Activated CD8-positive, alpha-beta T cell treated with anti-CD3 and anti-CD28 coated beads, Interleukin-2, amount 10 ng/mL, durations not matched to agents 7 days and 5 days (primary cell): ENCODE measurements around the gene STARD5. TPM values are rescaled to one million over a fixed set of nuclear protein-coding genes. Genes with fewer than 3 reads are reported as not detected.

Experiments used
- ATAC-seq: fragments of 150-1000 bp; cut with Tn5 transposase; one replicate; pipeline ENCODE4 v1.10.0; 2021; ENCODE audit warnings: moderate library complexity
- CTCF ChIA-PET: fragments of 350-600 bp; sonication (Branson Sonifier 250); formaldehyde crosslinking; loops from one replicate; lab custom pipeline; 2021; ENCODE audit warnings: antibody characterized with exemption; lab: Charles Lee
- POLR2A ChIA-PET: fragments of 350-600 bp; sonication (Branson Sonifier 250); formaldehyde crosslinking; loops from one replicate; lab custom pipeline; 2021; ENCODE audit warnings: antibody characterized with exemption; lab: Charles Lee
- DNase-seq: peaks from one replicate; pipeline ENCODE4 v3.0.0-alpha.2; 2020
- H3K27ac Mint-ChIP-seq: one replicate; pipeline ENCODE4 v1.8.0; 2021; ENCODE audit warnings: mild to moderate bottlenecking, mixed read lengths
- H3K27me3 Mint-ChIP-seq: one replicate; pipeline ENCODE4 v1.8.0; 2021; ENCODE audit warnings: low read depth, mixed read lengths
- H3K36me3 Mint-ChIP-seq: one replicate; pipeline ENCODE4 v1.8.0; 2021; ENCODE audit warnings: low read depth, mixed read lengths
- H3K4me1 Mint-ChIP-seq: one replicate; pipeline ENCODE4 v1.8.0; 2021; ENCODE audit warnings: low read depth, mixed read lengths
- H3K4me3 Mint-ChIP-seq: one replicate; pipeline ENCODE4 v1.8.0; 2021; ENCODE audit warnings: mild to moderate bottlenecking, mixed read lengths
- H3K9me3 Mint-ChIP-seq: one replicate; pipeline ENCODE4 v1.8.0; 2022; ENCODE audit warnings: mixed read lengths; ENCODE audit not compliant: insufficient read depth
- total RNA-seq, 2 experiments: library from RNA; stranded (reverse); gene quantifications; one replicate each; pipeline ENCODE4 v1.2.3, GENCODE V29; 2021

STARD5 gene, protein sequence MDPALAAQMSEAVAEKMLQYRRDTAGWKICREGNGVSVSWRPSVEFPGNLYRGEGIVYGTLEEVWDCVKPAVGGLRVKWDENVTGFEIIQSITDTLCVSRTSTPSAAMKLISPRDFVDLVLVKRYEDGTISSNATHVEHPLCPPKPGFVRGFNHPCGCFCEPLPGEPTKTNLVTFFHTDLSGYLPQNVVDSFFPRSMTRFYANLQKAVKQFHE
- total RNA-seq, result 1 to 10 TPM; 4.9 to 5.3 TPM

DNA sequence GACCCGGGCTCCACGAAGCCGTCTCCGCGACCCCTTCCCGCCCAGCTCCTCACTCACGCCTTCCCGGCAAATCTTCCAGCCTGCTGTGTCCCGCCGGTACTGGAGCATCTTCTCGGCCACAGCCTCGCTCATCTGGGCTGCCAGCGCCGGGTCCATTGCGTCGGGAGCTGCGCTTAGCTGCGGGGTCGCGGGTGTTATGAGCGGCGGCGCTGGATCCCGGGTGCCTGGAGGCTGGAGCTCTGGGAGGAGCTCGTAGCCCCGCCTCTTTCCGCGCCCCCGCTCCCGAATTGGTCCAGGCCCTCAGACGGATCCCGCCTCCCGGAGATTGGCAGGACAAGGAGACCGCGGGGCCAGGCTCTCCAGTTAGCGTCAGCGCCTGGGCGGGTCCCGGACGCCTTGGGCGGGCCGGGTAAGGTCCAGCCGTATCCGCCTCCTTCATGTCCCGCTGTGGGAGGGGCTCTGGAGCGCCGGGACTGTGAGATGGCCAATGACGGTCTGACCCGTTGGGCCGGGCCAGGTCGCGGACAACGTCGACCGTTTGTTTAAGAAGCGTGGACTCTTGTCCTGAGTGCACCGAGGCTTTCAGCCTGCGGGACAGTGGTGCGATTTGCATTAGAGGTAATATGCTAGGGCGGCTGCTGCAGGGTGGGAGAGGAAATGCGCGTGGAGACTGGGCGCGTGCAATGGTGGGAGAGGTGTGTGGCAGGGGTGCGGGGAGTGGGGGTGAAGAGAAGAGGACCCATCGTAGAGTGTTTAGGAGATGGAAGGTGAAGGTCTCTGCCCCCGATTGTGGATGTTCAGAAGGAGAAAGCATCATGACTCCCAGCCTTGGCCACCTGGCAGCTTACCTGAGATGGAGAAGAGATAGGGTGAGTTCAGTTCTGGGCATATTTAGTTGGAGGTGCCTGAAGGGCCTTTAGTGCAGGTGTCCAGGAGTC lies at the start of gene STARD5:
Gene STARD5, minus strand, starts transcription at position 198 of the 938 bp plus-strand sequence. Its CDS starts 42 bp downstream, at position 156.
- ChIA-PET CTCF (interaction anchor here (0.6 to 4.1 kb wide), 15 partner anchors 13 to 58 kb away, joined by 3 to 24 read pairs (median 4); no protein-coding TSS in a partner anchor), POLR2A (interaction anchor here (0.6 to 4.7 kb wide), 8 partner anchors 14 to 168 kb away, joined by 3 to 36 read pairs (median 4); no protein-coding TSS in a partner anchor)
- ATAC-seq (peak; percentile 100), DNase-seq (peak; percentile 98)
- H3K4me3 Mint-ChIP-seq, result peak within 1 kb of the TSS; percentile 100
- H3K9me3 Mint-ChIP-seq, result no peaks in the 10 kb centered on the region
- H3K27me3 Mint-ChIP-seq, result no peaks in the 10 kb centered on the region
- H3K36me3 Mint-ChIP-seq, result peaks cover 17% of the 10 kb centered on the region
- peak within 1 kb of the TSS; percentile 94 for H3K27ac Mint-ChIP-seq
- peaks cover 39% of the 10 kb centered on the region for H3K4me1 Mint-ChIP-seq

DNA sequence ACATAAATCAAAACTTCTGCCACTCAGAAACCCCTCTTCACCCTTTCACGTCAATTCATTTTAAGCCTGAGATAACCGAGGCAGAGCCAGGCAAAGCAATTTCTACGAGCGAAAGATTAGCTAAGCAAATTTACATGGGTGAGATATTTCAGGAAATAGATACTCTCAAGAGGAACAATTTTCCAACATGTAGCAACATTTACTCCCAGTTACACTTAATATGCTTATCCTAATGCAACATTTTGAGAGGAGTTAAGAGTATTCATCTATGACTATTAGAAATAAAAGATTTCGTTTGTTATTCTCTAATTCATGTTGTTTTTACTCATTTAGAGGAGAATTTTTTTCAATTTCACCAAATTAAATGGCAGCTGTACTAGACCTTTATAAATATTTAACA lies 49.2 kb upstream of the STARD5 start:
- Mint-ChIP-seq H3K36me3 (no peaks in the 10 kb centered on the region), H3K27ac (no peak overlapping the region), H3K4me1 (no peaks in the 10 kb centered on the region), H3K9me3 (no peaks in the 10 kb centered on the region), H3K27me3 (no peaks in the 10 kb centered on the region), H3K4me3 (no peak overlapping the region)
- ChIA-PET POLR2A (no interaction called here), CTCF (interaction anchor here (1.2 kb wide), 1 partner anchor 107 kb away, joined by 4 read pairs; no protein-coding TSS in a partner anchor)
- DNase-seq (no peak), ATAC-seq (no peak)

GRCh38 chr15:81372575-81372974 lies 48.6 kb upstream of the STARD5 start:
- no peak for DNase-seq
- no peak overlapping the region for H3K4me3 Mint-ChIP-seq
- H3K36me3 Mint-ChIP-seq, result no peaks in the 10 kb centered on the region
- POLR2A ChIA-PET, result no interaction called here
- H3K27me3 Mint-ChIP-seq, result no peaks in the 10 kb centered on the region
- CTCF ChIA-PET, result interaction anchor here (1.2 kb wide), 1 partner anchor 106 kb away, joined by 4 read pairs; no protein-coding TSS in a partner anchor
- no peak for ATAC-seq
- no peaks in the 10 kb centered on the region for H3K9me3 Mint-ChIP-seq
- no peak overlapping the region for H3K27ac Mint-ChIP-seq
- no peaks in the 10 kb centered on the region for H3K4me1 Mint-ChIP-seq

GRCh38 chr15:81363718-81364500 lies 40.0 kb upstream of the STARD5 start:
- H3K27me3 Mint-ChIP-seq, result no peaks in the 10 kb centered on the region
- ATAC-seq, result no peak
- CTCF ChIA-PET, result no interaction called here

DNA sequence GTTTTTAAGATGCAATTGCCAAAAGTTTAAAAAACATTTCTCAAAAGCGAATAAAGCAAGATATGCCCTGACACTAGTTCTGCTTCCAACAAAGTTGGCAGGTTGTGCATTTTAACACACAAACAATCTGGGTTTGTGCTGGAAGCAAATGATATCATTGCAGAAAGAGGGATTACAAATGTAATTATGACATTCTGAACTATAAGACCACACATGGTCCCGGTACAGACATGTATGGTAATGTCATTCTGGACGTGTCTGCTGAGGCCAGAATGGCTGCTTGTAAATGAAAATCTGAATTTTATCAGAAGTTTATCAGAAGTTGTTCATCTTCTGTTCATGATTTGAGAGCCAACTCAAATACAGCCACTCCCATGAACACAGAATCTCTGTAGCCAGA lies 39.3 kb upstream of the STARD5 start:
- Mint-ChIP-seq H3K4me1 (no peaks in the 10 kb centered on the region), H3K36me3 (no peaks in the 10 kb centered on the region), H3K27ac (no peak overlapping the region), H3K9me3 (no peaks in the 10 kb centered on the region), H3K4me3 (no peak overlapping the region), H3K27me3 (no peaks in the 10 kb centered on the region)
- ATAC-seq, result no peak
- ChIA-PET CTCF (no interaction called here), POLR2A (no interaction called here)
- DNase-seq, result no peak

More at GRCh38 chr15:81363718-81364500, 40.0 kb upstream of the STARD5 start:
- H3K27ac Mint-ChIP-seq, result no peak overlapping the region
- no peak overlapping the region for H3K4me3 Mint-ChIP-seq
- H3K9me3 Mint-ChIP-seq, result no peaks in the 10 kb centered on the region
- no peaks in the 10 kb centered on the region for H3K4me1 Mint-ChIP-seq
- POLR2A ChIA-PET, result no interaction called here
- H3K36me3 Mint-ChIP-seq, result no peaks in the 10 kb centered on the region
- no peak for DNase-seq

DNA sequence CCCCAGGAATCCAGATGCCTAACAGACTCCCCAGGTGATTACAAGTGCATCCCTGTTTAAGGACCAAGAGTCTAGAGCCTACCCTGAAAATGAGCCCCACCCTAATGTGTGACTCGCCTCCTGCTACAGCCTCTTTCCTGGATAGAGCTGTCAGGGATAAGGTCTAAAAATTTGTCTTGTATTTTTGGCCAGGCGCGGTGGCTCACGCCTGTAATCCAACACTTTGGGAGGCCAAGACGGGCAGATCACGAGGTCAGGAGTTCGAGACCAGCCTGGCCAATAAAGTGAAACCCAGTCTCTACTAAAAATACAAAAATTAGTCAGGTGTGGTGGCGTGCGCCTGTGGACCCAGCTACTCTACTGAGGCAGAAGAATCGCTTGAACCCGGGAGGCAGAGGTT lies 38.8 kb upstream of the STARD5 start:
- ATAC-seq (no peak), DNase-seq (no peak)
- Mint-ChIP-seq H3K4me3 (no peak overlapping the region), H3K27ac (no peak overlapping the region), H3K9me3 (no peaks in the 10 kb centered on the region), H3K36me3 (no peaks in the 10 kb centered on the region), H3K27me3 (no peaks in the 10 kb centered on the region), H3K4me1 (no peaks in the 10 kb centered on the region)
- POLR2A ChIA-PET, result no interaction called here
- CTCF ChIA-PET, result no interaction called here

GRCh38 chr15:81361891-81362290 lies 38.0 kb upstream of the STARD5 start:
- POLR2A ChIA-PET, result no interaction called here
- Mint-ChIP-seq H3K36me3 (no peaks in the 10 kb centered on the region), H3K27ac (no peak overlapping the region), H3K27me3 (no peaks in the 10 kb centered on the region), H3K9me3 (no peaks in the 10 kb centered on the region), H3K4me1 (no peaks in the 10 kb centered on the region), H3K4me3 (no peak overlapping the region)
- ATAC-seq (no peak), DNase-seq (no peak)
- CTCF ChIA-PET, result no interaction called here

DNA sequence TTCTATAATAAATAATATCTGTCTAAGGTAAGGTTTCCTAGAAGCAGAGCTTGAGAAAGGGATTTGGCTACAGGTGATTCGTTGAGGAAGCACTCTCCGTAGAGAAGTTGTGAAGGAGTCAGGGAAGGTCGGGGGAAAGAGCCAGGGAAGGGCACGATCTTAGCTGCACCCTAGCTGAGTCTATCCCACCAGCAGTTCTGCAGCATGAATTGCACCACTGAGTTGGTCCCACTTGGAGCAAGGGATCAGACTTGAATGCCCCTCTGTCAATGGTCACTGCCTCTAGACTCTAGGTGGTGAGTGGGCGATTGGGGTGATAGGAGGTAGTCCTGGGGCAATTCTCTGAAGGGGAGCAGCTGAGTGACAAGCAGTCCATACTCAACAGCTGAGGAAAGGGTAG lies 36.5 kb upstream of the STARD5 start:
- H3K27ac Mint-ChIP-seq, result no peak overlapping the region
- no peaks in the 10 kb centered on the region for H3K4me1 Mint-ChIP-seq
- no peak for ATAC-seq
- H3K36me3 Mint-ChIP-seq, result no peaks in the 10 kb centered on the region
- ChIA-PET POLR2A (no interaction called here), CTCF (no interaction called here)
- no peaks in the 10 kb centered on the region for H3K27me3 Mint-ChIP-seq
- no peak overlapping the region for H3K4me3 Mint-ChIP-seq
- DNase-seq, result no peak
- no peaks in the 10 kb centered on the region for H3K9me3 Mint-ChIP-seq

DNA sequence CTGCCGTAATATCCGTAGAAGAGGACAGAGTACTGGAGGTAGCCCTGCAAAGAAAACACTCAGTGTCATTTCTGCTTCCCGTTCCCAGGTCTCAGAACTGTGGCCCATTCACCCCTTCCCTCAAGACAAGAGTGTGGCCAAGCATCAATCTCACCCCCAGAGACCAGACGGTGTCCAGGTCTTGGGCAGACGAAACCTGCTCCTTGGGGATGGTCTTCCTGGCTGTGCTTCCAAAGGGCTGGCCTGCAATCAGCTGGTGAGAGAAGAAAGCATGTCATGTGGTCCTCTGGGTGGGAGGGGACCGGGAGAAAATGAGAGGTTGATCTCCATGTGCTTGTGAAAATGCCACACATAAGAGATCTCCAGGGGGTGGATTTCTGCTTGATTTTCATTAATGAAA lies 34.3 kb upstream of the STARD5 start:
- no peaks in the 10 kb centered on the region for H3K36me3 Mint-ChIP-seq
- DNase-seq, result no peak
- no peaks in the 10 kb centered on the region for H3K27me3 Mint-ChIP-seq
- H3K4me1 Mint-ChIP-seq, result no peaks in the 10 kb centered on the region
- ChIA-PET CTCF (interaction anchor here (1.1 to 2.0 kb wide), 3 partner anchors 20 to 92 kb away, joined by 3 to 7 read pairs (median 5); no protein-coding TSS in a partner anchor), POLR2A (no interaction called here)
- no peaks in the 10 kb centered on the region for H3K9me3 Mint-ChIP-seq
- H3K27ac Mint-ChIP-seq, result no peak overlapping the region
- no peak overlapping the region for H3K4me3 Mint-ChIP-seq
- ATAC-seq, result no peak

DNA sequence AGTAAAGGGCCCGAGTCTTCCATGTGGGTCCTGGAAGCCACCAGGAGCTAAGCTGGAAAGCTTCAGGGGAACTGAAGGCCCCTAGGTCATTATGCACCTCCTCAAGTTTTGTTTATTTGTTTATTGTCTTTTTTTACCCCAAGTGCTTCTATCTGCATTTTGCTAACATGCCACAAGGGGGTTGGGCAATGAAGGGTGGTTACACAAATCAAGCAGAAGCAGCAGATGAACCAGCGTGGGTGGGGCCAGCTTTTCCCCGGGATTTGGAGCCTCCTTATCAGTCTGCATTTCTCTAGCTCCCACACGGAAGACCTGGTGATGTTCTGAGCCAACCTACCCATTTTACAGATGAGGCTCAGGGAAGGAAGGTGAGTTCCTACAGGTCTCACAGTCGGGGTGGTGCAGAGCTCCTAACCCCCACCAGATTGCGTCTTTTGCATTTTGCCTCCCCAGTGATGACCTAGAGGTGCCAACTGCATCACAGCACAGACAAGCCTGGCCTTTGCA lies 33.3 kb upstream of the STARD5 start:
- ATAC-seq (no peak), DNase-seq (no peak)
- Mint-ChIP-seq H3K27ac (no peak overlapping the region), H3K9me3 (no peaks in the 10 kb centered on the region), H3K27me3 (no peaks in the 10 kb centered on the region), H3K4me1 (no peaks in the 10 kb centered on the region), H3K4me3 (no peak overlapping the region), H3K36me3 (no peaks in the 10 kb centered on the region)
- CTCF ChIA-PET, result interaction anchor here (1.1 to 2.0 kb wide), 3 partner anchors 19 to 91 kb away, joined by 3 to 7 read pairs (median 5); no protein-coding TSS in a partner anchor
- POLR2A ChIA-PET, result no interaction called here

- CTCF ChIA-PET, result interaction anchor here (0.6 to 2.1 kb wide), 2 partner anchors 90 to 201 kb away, joined by 3 to 9 read pairs; no protein-coding TSS in a partner anchor
- DNase-seq (no peak), ATAC-seq (no peak)
- POLR2A ChIA-PET, result no interaction called here
- H3K9me3 Mint-ChIP-seq, result no peaks in the 10 kb centered on the region
- H3K4me3 Mint-ChIP-seq, result no peak overlapping the region
- no peaks in the 10 kb centered on the region for H3K36me3 Mint-ChIP-seq
- no peak overlapping the region for H3K27ac Mint-ChIP-seq
- no peaks in the 10 kb centered on the region for H3K4me1 Mint-ChIP-seq
- no peaks in the 10 kb centered on the region for H3K27me3 Mint-ChIP-seq
Observed at GRCh38 chr15:81356252-81356651, 32.3 kb upstream of the STARD5 start.
